GM11168 (cell line): ENCODE results near the gene SLC35A2.

Source experiments
- in situ Hi-C: fragments of 300-500 bp; cut with MboI; formaldehyde crosslinking; loops from one replicate; pipeline ENCODE4 v1.12.0; 2022; ENCODE audit warnings: low sequenced_read_pairs; ENCODE audit not compliant: unreplicated experiment

SLC35A2 gene

GRCh38 chrX:48933757-48934156 lies 22.3 kb upstream of the SLC35A2 start:
- in situ Hi-C loops, result no loop called here

- in situ Hi-C loops, result no loop called here
These were observed 16.4 kb upstream of the SLC35A2 start for GRCh38 chrX:48927736-48928382.

DNA sequence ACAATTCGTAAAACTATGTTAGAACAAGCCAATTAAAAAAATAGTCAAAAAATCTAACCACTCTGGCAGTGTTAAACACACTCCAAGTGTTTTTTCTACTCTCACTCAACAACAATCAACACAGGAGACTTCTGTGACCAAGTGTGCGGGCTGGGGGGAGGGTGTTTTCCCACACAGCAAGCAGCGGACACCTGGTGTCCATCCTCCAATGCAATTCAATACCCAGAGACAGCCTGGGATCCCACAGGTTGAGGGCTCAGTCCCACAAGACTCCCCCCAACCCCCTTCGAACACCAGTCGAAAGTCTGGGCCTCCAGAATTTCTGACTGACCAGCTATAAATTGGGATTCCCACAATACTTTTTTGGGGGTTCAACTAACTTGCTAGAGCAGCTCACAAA lies 15.7 kb upstream of the SLC35A2 start:
- in situ Hi-C loops, result no loop called here

DNA sequence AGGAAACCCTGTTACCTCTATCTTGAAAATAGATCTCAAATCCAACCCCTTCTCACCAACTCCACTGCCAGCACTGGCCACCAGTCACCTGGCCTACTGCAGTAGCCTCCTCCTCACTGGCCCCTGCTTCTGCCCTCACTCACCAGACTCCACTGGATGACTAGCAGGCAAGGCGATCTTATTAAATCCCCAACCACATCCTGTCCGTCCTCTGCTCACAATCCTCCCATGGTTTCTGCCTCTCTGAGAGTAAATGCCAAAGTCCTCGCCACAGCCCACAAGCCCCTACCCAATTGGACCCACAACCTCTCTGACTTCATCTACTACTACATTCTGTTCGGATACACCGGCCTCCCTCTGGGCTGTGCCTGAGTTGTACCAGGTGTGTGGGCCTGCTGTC lies 12.8 kb upstream of the SLC35A2 start:
- in situ Hi-C loops, result no loop called here

DNA sequence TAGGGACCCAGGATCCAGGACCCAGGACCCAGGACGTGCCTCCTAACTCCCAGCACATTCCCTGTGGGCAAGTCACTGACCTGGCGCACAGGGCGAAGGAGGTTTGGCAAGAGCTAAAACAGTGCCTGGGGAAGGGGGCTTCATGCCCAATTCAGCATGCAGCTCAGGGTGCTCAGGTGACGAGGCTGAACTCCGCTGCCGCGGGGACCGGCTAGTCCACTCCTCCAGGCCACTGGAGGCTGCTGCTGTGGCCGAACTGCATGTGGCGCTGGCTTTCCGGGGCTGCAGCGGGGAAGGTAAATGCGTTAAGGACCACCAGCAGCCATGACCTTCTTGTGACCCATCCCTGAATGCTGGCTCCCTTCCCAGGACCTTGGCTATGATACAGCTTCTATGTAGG lies 12.3 kb upstream of the SLC35A2 start:
- in situ Hi-C loops, result no loop called here

- in situ Hi-C loops, result no loop called here
These were observed 9.3 kb upstream of the SLC35A2 start for GRCh38 chrX:48920718-48921104.

- in situ Hi-C loops, result no loop called here
These were observed 8.7 kb upstream of the SLC35A2 start for GRCh38 chrX:48919947-48920717.

- in situ Hi-C loops, result no loop called here
These were observed 8.0 kb upstream of the SLC35A2 start for GRCh38 chrX:48919360-48919841.

- in situ Hi-C loops, result no loop called here
These were observed 7.3 kb upstream of the SLC35A2 start, which contains the start of gene PIM2 for GRCh38 chrX:48918643-48919340. PIM2 (minus strand) TSS chrX:48919024; CDS start chrX:48918834, 190 bp downstream.

DNA sequence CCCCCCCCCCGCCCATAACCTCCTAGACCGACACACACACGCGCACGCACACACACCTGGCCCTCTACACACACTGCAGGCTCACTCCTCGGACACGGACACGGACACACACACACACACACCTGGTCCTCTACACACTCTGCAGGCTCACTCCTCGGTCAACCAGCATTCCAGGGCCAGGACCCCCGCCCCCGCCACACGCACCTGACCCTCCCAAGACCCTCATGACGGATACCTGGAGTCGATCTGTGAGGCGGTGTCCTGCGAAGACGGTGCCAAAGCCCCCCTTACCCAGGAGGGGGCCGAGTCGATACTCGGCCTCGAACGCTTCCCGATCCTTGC lies 6.8 kb upstream of the SLC35A2 start:
- in situ Hi-C loops, result no loop called here

DNA sequence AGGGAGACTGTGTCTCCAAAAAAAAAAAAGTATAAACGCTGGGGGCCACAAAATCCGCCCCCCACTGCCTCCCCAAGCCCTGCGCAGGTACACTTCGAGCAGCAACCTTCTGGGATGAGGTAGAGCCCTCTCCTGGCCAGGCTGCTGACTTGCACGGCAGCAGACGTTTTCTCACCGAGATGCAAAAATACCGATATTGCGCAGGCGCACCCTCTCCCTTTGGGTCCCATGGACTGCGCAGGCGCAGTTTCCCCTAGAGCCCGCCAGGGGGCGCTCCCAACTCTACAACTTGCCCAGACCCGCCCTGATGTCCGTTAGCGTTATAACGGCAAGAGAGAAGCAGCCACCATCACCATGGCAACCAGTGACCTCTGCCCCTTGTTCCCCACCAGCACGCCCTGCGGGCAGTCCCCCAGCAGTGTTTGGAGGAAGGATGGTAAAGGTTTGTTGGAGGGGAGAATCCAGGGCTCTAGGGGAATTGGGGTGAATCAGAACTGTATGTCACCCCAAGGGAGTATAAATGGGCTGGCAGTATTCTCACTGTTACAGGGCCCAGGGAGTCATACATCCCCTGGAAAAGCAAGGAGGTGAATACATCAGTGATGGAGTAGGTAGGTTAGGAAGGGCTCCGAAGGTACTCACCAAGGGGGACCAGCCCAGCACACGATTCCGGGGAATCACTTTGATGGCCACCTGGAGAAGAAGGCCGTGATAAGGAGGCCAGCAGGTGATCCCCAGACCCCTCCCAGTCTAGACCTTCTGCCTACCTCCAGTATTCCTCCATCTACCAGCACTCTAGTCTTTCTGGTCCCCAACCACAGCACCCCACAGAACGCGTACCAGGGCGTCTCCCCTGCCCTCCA lies 5.9 kb upstream of the SLC35A2 start:
- in situ Hi-C loops, result no loop called here

GRCh38 chrX:48914593-48915493 lies 3.4 kb upstream of the SLC35A2 start:
- in situ Hi-C loops, result loop anchor here (5.0 kb wide), 1 partner anchor 32 kb away; no protein-coding TSS in a partner anchor

DNA sequence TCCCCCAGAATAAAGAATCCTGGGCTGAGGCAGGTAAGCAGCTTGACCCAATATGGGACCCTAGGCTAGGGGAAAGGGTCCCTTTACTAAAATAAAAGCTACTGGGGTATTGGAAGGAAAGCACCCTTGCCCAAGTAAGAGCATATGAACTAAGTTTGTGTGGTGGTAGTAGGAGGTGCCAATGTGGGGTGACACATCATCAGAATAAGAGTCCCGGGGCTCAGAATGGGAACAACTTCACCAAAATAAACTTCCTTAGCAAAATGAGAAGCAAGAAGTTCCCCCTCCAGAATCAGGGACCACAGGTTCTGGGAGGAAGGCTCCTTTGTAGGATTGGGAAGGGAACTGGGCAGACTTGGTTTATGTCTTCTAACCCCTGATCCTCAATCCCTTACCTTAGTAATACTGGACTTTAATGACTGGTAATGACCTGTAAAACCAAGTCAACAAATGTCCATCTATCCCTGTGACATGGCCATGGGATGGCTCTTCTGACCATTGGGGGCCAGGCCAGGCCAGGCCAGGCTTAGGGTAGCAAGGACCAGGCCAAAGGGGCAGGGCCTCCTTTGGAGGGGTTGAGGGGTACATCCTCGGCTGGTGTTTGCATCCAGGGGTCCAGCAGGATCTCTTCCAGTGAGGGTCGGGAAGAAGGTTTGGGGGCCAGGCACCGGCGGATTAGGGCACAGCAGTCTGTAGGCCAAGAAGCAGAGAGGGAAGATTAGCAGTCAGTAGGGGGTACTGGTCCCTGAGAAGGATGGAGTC lies 2.3 kb upstream of the SLC35A2 start:
- in situ Hi-C loops, result loop anchor here (5.0 kb wide), 1 partner anchor 34 kb away; no protein-coding TSS in a partner anchor

DNA sequence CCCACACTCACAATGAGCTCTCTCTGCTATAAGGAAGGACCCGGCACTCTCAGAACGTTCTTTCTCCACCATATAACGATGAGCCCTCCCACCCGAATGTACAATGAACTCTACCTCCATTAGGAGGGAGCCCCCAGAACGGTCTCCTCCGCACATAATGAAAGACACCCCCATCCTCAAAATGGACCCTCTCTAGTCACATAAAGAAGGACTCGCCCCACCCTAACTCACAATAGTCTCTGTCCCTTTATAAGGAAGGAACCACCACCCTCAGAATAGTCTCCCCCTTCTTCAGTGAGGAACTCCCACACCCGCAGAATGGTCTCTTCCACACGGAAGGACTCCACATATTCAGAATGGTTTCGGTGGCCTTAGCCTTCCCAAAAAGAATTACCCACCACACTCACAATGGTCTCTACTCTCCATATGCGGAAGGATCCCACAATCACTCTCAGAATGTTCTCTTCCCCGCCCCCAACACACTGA lies 477 bp downstream of the SLC35A2 start:
- in situ Hi-C loops, result loop anchor here (5.0 kb wide), 1 partner anchor 36 kb away; no protein-coding TSS in a partner anchor

DNA sequence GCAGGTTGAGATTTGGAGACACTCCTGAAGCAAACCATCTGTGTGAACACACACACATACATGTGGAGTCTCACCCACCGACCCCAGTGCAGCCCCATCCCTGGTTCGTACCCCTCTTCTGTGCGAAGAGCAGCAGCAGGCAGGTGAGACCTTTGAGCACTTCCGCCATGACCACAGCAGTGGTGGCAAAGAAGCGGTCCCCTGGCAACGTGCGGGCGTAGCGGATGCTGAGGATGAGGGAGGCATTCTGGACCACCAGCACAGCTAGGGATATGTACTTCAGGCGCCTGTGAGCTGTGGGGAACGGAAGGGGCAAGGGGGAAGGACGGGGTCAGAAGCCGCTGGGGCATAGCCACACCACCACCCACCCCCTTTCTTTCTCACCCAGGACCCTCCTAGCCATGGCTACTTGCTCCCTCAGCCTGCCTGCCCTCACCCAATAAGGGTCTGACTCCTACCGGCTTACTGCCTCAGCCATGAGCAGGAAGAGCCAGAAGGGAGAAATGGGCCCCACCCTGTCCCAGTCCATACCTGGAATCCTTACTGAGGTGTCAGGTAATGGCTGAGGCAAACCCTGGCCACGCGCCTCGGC lies 1.6 kb downstream of the SLC35A2 start:
- in situ Hi-C loops, result loop anchor here (5.0 kb wide), 1 partner anchor 38 kb away; no protein-coding TSS in a partner anchor

DNA sequence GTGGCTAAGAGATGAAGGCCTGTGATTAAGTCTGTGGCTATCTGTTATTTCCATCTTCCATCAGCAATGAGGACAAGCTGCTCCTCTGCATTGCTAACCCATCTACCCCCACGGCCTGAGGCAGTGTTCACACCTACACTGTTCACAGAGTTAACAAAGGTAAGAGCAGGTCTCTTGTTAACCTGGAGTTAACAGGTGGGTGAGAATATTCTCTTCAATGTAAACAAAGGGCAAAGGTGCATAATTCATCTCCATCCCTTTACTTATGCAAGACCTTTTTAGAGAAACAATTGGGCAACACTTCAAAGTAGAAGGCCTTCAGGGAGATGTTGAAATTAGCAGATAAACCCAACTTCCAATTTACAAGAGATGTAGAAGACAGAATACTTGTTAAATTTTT lies 2.8 kb downstream of the SLC35A2 start:
- in situ Hi-C loops, result no loop called here

DNA sequence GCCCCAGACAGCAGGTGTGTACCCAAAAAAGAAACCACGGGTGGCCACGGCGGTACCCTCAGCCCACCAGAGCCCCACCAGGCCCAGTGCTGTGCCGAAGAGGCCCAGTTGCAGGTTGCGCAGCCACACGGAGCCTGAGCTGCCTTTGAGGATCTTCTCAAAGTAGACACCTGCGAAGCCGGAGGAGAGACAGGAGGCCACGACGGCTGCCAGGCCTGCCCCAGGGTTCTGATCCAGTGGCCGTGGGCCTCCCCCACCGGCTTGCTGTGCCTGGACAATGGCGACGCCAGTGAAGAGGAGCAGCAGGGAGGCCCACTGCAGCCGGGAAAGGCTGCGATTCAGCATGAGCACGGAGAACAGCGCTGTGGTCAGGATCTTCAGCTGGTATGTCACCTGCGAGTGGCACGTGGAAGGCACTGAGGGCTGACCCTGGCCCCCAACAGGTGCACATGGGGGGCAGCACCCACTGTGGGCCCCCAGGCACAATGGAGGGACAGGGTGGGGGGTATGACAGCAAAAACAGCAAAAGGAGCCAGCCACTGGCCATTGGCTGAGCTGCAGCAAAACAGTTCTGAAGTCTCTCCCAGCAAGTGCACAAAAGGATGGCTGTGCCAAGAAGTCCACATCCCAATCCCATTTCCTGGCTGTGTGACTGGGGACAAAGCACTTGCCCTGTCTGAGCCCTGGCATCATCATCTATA lies 6.2 kb downstream of the SLC35A2 start:
- in situ Hi-C loops, result no loop called here
